ENCODE results near the gene RASIP1.

DNA sequence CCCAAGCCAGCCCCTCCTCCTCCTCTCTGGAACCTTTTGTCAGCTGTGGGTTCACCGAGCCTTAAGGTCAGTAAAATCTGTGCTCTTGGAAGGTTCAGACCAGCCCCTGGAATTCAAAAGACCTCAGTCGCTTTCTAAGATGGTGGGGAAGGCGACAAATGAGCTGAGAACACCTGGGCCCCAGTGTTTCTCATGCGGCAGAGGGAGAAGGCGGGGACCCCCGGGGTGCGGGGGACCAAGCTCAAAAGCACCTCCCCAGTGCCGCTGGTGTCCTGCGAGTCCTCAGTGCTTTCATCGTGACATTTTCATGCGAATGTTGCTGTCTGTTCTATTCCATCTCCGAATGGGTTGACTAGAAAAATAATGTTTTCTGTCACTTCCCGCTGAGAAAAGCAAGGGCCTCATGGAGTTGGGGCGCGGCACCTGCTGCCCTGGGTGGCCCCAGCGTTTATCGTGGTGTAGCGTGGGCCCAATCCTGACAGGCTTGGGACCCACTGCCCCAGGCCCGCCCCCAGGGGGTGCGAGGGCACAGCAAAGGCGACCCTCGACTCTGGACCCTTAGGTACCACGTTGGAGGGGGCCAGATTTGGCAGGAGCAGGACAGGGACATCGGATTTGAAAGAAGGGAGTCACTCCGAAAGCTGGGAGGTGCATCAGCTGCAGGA, 66.8 kb downstream of the RASIP1 start:
- TF ChIP-seq, protein P1, sequence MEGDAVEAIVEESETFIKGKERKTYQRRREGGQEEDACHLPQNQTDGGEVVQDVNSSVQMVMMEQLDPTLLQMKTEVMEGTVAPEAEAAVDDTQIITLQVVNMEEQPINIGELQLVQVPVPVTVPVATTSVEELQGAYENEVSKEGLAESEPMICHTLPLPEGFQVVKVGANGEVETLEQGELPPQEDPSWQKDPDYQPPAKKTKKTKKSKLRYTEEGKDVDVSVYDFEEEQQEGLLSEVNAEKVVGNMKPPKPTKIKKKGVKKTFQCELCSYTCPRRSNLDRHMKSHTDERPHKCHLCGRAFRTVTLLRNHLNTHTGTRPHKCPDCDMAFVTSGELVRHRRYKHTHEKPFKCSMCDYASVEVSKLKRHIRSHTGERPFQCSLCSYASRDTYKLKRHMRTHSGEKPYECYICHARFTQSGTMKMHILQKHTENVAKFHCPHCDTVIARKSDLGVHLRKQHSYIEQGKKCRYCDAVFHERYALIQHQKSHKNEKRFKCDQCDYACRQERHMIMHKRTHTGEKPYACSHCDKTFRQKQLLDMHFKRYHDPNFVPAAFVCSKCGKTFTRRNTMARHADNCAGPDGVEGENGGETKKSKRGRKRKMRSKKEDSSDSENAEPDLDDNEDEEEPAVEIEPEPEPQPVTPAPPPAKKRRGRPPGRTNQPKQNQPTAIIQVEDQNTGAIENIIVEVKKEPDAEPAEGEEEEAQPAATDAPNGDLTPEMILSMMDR (IDR thresholded peaks at IDR 0.05) = no peak
- no peak for TF ChIP-seq EZH2 (IDR thresholded peaks at IDR 0.05; ENCODE audit: borderline replicate concordance, insufficient read depth, low read depth, low read length, poor library complexity, severe bottlenecking)
